HepG2 (cell line): ENCODE results near the gene PLEKHG4B. TPM values are rescaled to one million over a fixed set of nuclear protein-coding genes. Genes with fewer than 3 reads are reported as not detected.
A peak's percentile ranks its signal among the peaks of the same experiment; 100 is the strongest.

Experiments
- KIAA2018 ChIP-seq: sonication (generic); formaldehyde crosslinking; IDR thresholded peaks from 2 replicates; pipeline ENCODE4 v1.5.0; 2020; ENCODE audit warnings: mild to moderate bottlenecking, missing genetic modification reagents, borderline replicate concordance
- NRL ChIP-seq: sonication (generic); formaldehyde crosslinking; IDR thresholded peaks from 2 replicates; pipeline ENCODE4 v1.5.0; 2020; ENCODE audit warnings: missing genetic modification reagents, mild to moderate bottlenecking, moderate library complexity, borderline replicate concordance
- PAX8 ChIP-seq: sonication (generic); formaldehyde crosslinking; IDR thresholded peaks from 2 replicates; pipeline ENCODE4 v1.8.0; 2022; ENCODE audit warnings: mild to moderate bottlenecking, missing genetic modification reagents, borderline replicate concordance
- PHF8 ChIP-seq: sonication (generic); formaldehyde crosslinking; IDR thresholded peaks from 2 replicates; pipeline ENCODE4 v1.5.0; 2020; ENCODE audit warnings: missing genetic modification reagents
- RAD21 ChIP-seq: fragments of 450-650 bp; formaldehyde crosslinking; IDR thresholded peaks from 2 replicates; pipeline ENCODE4 v1.5.0; 2020; ENCODE audit warnings: mild to moderate bottlenecking
- RARA ChIP-seq: IDR thresholded peaks from 2 replicates; pipeline ENCODE4 v1.6.1; 2016; ENCODE audit warnings: missing genetic modification reagents, missing compliant biosample characterization
- TCF12 ChIP-seq, 2 experiments: fragments of 450-650 bp in 1 of 2; sonication (generic) in 1 of 2; formaldehyde crosslinking in 1 of 2; IDR thresholded peaks; 2 replicates each; pipeline versions ENCODE4 v1.6.1 to v1.8.0; 2017 to 2022; ENCODE audit warnings: antibody characterized with exemption in 1 of 2, mild to moderate bottlenecking in 1 of 2, missing genetic modification reagents in 1 of 2, moderate library complexity in 1 of 2
- ZFX ChIP-seq: sonication (generic); formaldehyde crosslinking; IDR thresholded peaks from 2 replicates; pipeline ENCODE4 v1.4.0; 2020; ENCODE audit warnings: mild to moderate bottlenecking, low read depth, missing genetic modification reagents, moderate library complexity
- ZNF841 ChIP-seq: sonication (generic); formaldehyde crosslinking; IDR thresholded peaks from 2 replicates; pipeline ENCODE4 v1.8.1; 2023; ENCODE audit warnings: missing genetic modification reagents, borderline replicate concordance
- polyA plus RNA-seq, 8 experiments: library from polyadenylated mRNA; depleted of rRNA in 3 of 8; stranded (reverse) in 7 of 8; unstranded in 1 of 8; fragments of >200 nt; fragmentation: Illumina TruSeq in 4 of 8; extraction: Trizol in 4 of 8; gene quantifications; 2 replicates each; pipeline versions ENCODE4 v1.2.1 to v1.2.3, GENCODE V29; 2011 to 2016; ENCODE audit warnings: low read depth in 4 of 8, missing spikeins in 1 of 8, mixed read lengths in 1 of 8; ENCODE audit not compliant: insufficient read depth in 1 of 8
- total RNA-seq, 5 experiments: library from RNA; depleted of rRNA; stranded (reverse); fragments of >200 nt; fragmentation: Illumina TruSeq; extraction: Trizol; gene quantifications; 2 replicates each; pipeline ENCODE4 v1.2.3, GENCODE V29; 2016; ENCODE audit warnings: low read depth in 1 of 5
- TF ChIP-seq, protein P1 (sequence below), 2 experiments: fragments of 450-650 bp in 1 of 2; sonication (generic) in 1 of 2; formaldehyde crosslinking in 1 of 2; IDR thresholded peaks; 2 replicates each; pipeline versions ENCODE4 v1.6.1 to v1.8.0; 2016 to 2022; ENCODE audit warnings: antibody characterized with exemption in 1 of 2, mild to moderate bottlenecking in 1 of 2, missing genetic modification reagents in 1 of 2

PLEKHG4B gene
- total and polyA plus RNA-seq, 2 of the 13 experiments (the other 11 are each of a cell fraction or from before 2014, with no cell fraction given) = 0.09 TPM; not detected in 1

GRCh38 chr5:218457-219291, 126.7 kb downstream of the PLEKHG4B start (continued):
- TF ChIP-seq, protein P1, sequence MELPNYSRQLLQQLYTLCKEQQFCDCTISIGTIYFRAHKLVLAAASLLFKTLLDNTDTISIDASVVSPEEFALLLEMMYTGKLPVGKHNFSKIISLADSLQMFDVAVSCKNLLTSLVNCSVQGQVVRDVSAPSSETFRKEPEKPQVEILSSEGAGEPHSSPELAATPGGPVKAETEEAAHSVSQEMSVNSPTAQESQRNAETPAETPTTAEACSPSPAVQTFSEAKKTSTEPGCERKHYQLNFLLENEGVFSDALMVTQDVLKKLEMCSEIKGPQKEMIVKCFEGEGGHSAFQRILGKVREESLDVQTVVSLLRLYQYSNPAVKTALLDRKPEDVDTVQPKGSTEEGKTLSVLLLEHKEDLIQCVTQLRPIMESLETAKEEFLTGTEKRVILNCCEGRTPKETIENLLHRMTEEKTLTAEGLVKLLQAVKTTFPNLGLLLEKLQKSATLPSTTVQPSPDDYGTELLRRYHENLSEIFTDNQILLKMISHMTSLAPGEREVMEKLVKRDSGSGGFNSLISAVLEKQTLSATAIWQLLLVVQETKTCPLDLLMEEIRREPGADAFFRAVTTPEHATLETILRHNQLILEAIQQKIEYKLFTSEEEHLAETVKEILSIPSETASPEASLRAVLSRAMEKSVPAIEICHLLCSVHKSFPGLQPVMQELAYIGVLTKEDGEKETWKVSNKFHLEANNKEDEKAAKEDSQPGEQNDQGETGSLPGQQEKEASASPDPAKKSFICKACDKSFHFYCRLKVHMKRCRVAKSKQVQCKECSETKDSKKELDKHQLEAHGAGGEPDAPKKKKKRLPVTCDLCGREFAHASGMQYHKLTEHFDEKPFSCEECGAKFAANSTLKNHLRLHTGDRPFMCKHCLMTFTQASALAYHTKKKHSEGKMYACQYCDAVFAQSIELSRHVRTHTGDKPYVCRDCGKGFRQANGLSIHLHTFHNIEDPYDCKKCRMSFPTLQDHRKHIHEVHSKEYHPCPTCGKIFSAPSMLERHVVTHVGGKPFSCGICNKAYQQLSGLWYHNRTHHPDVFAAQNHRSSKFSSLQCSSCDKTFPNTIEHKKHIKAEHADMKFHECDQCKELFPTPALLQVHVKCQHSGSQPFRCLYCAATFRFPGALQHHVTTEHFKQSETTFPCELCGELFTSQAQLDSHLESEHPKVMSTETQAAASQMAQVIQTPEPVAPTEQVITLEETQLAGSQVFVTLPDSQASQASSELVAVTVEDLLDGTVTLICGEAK (IDR thresholded peaks at IDR 0.05) = no peak
- TF ChIP-seq, protein P1 (CRISPR knock-in tag; IDR thresholded peaks at IDR 0.05) = peak; percentile 28; the same call in 1 of the 2 replicates
- TF ChIP-seq ZFX (CRISPR knock-in tag) = peak; percentile 72
- TF ChIP-seq RAD21 = no peak
- no peak for TF ChIP-seq RARA (CRISPR knock-in tag)
- TF ChIP-seq PAX8 (CRISPR knock-in tag) = 0 out of 2 replicates have a peak, but pooled peaks have one; percentile 12
- TF ChIP-seq ZNF841 = no peak
- peak; percentile 42 for TF ChIP-seq PHF8 (CRISPR knock-in tag)
- no peak for TF ChIP-seq TCF12 (IDR thresholded peaks at IDR 0.05)
- TF ChIP-seq TCF12 (CRISPR knock-in tag; IDR thresholded peaks at IDR 0.05) = peak; percentile 57; the same call in 1 of the 2 replicates
- no peak for TF ChIP-seq KIAA2018 (CRISPR knock-in tag)
- peak; percentile 74; the same call in 1 of the 2 replicates for TF ChIP-seq NRL (CRISPR knock-in tag)
